Left lung (tissue), 10 donors: ENCODE results near the gene ZFPM1. TPM values are rescaled to one million over a fixed set of nuclear protein-coding genes. Genes with fewer than 3 reads are reported as not detected.
"Not testable (repeated sequence)": the region's sequence is repeated elsewhere in the genome, so short reads cannot be mapped to it uniquely, and the experiment has no call there.

Source experiments
- ATAC-seq: fragments of 200-7000 bp; cut with Tn5 transposase; one replicate; pipeline ENCODE4 v1.9.1; 2020; ENCODE audit warnings: moderate library complexity
- DNase-seq, 4 donors: peaks; one replicate each; pipeline ENCODE4 v3.0.0-alpha.2; 2013 to 2020
- H3K27ac ChIP-seq, 2 donors: fragments of 200-600 bp; sonication (generic) in 1 of 2; one replicate each; pipeline versions ENCODE4 v1.5.0 to v1.8.0; 2020 to 2021
- H3K27me3 ChIP-seq, 2 donors: fragments of 200-600 bp; sonication (generic) in 1 of 2; one replicate each; pipeline versions ENCODE4 v1.5.0 to v1.8.0; 2020 to 2021
- H3K36me3 ChIP-seq, 2 donors: fragments of 200-600 bp; sonication (generic) in 1 of 2; one replicate each; pipeline versions ENCODE4 v1.5.0 to v1.8.0; 2020 to 2021
- H3K4me1 ChIP-seq, 2 donors: fragments of 200-600 bp; one replicate each; pipeline ENCODE4 v1.8.0; 2021
- H3K4me3 ChIP-seq, 2 donors: fragments of 200-600 bp; sonication (generic) in 1 of 2; one replicate each; pipeline versions ENCODE4 v1.5.0 to v1.8.0; 2020 to 2021; ENCODE audit warnings: mild to moderate bottlenecking in 1 of 2
- H3K9me3 ChIP-seq, 2 donors: fragments of 200-600 bp; sonication (generic) in 1 of 2; one replicate each; pipeline versions ENCODE4 v1.5.0 to v1.8.0; 2020 to 2021
- CTCF ChIP-seq, 2 donors: fragments of 200-600 bp; sonication (generic) in 1 of 2; IDR thresholded peaks; one replicate each; pipeline versions ENCODE4 v1.5.0 to v1.8.0; 2021; ENCODE audit warnings: antibody characterized with exemption in 2 of 2
- intact Hi-C, 2 donors: fragments of 100-400 bp; cut with DNase I; formaldehyde crosslinking; loops; one replicate each; pipeline versions ENCODE4 v1.11.2 to v1.14.2; 2022
- polyA plus RNA-seq, 6 donors: library from polyadenylated mRNA; unstranded; fragments of 120-200 nt; gene quantifications; one replicate each; pipeline ENCODE4 v1.2.1, GENCODE V29; 2013; ENCODE audit not compliant: insufficient read length in 6 of 6
- total RNA-seq, 2 donors: library from RNA; stranded (reverse); fragmentation: NEBNext Ultra II Directional; extraction: Animal tissue kit (Norgen Biotek cat#: 25700); gene quantifications; one replicate each; pipeline ENCODE4 v1.2.1, GENCODE V29; 2021
- donor health status: DM: no; HTN: yes; CAD: no.
- donor health status: DM: no; HTN: no; CAD: no.

The ZFPM1 gene
- total and polyA plus RNA-seq, 8 donors = 1.8 to 7.0 (median 3.6) TPM

- ATAC-seq (no peak), DNase-seq (no peak)
- Histone ChIP-seq H3K27ac (no peak overlapping the region), H3K9me3 (no peaks in the 10 kb centered on the region), H3K4me3 (no peak overlapping the region), H3K4me1 (peaks cover 0 to 13% of the 10 kb centered on the region in 2 donors), H3K36me3 (no peaks in the 10 kb centered on the region), H3K27me3 (peaks cover 0 to 29% of the 10 kb centered on the region in 2 donors)
- intact Hi-C loops = no loop called here
- TF ChIP-seq CTCF (IDR thresholded peaks at IDR 0.05) = no peak
These were observed 43.6 kb upstream of the ZFPM1 start for GRCh38 chr16:88409296-88410065.

GRCh38 chr16:88410297-88410968, 42.6 kb upstream of the ZFPM1 start:
- H3K9me3 ChIP-seq, DNase-seq, H3K36me3 ChIP-seq, H3K4me3 ChIP-seq, ATAC-seq, H3K27ac ChIP-seq, intact Hi-C loops: not testable (repeated sequence)
- Histone ChIP-seq H3K4me1 (peaks cover 0 to 13% of the 10 kb centered on the region in 2 donors), H3K27me3 (peaks cover 0 to 36% of the 10 kb centered on the region in 2 donors)

GRCh38 chr16:88411951-88412576, 41.0 kb upstream of the ZFPM1 start:
- TF ChIP-seq CTCF (IDR thresholded peaks at IDR 0.05) = no peak
- Histone ChIP-seq H3K27me3 (peaks cover 0 to 26% of the 10 kb centered on the region in 2 donors), H3K9me3 (no peaks in the 10 kb centered on the region), H3K4me3 (no peak overlapping the region), H3K27ac (no peak overlapping the region), H3K4me1 (peaks cover 0 to 9% of the 10 kb centered on the region in 2 donors), H3K36me3 (no peaks in the 10 kb centered on the region)
- no peak for ATAC-seq
- intact Hi-C loops = no loop called here
- no peak for DNase-seq

GRCh38 chr16:88412766-88413165, 40.3 kb upstream of the ZFPM1 start:
- no peak for DNase-seq
- H3K4me1 ChIP-seq = peaks cover 0 to 5% of the 10 kb centered on the region in 2 donors
- no peaks in the 10 kb centered on the region for H3K36me3 ChIP-seq
- ATAC-seq = no peak
- peaks cover 0 to 27% of the 10 kb centered on the region in 2 donors for H3K27me3 ChIP-seq
- no peak for TF ChIP-seq CTCF (IDR thresholded peaks at IDR 0.05)
- no peaks in the 10 kb centered on the region for H3K9me3 ChIP-seq
- H3K27ac ChIP-seq = no peak overlapping the region
- intact Hi-C loops = no loop called here
- no peak overlapping the region for H3K4me3 ChIP-seq

- no peak overlapping the region for H3K4me3 ChIP-seq
- H3K9me3 ChIP-seq = no peaks in the 10 kb centered on the region
- H3K36me3 ChIP-seq = no peaks in the 10 kb centered on the region
- no peak for TF ChIP-seq CTCF (IDR thresholded peaks at IDR 0.05)
- H3K27ac ChIP-seq = no peak overlapping the region
- H3K27me3 ChIP-seq = peaks cover 0 to 32% of the 10 kb centered on the region in 2 donors
- H3K4me1 ChIP-seq = peaks cover 0 to under 1% of the 10 kb centered on the region in 2 donors
- intact Hi-C loops = no loop called here
- no peak for DNase-seq
- ATAC-seq = no peak
These were observed 39.8 kb upstream of the ZFPM1 start for GRCh38 chr16:88413231-88413630.
